Loucy (cell line): Measurements from ENCODE around the gene PHTF1.

Experiments
- CTCF ChIP-seq: fragments of 200-600 bp; sonication (generic); conservative IDR thresholded peaks from 2 replicates; pipeline ENCODE4 v1.5.1; 2014; ENCODE audit warnings: mild to moderate bottlenecking, antibody characterized with exemption, low read length
- EZH2phosphoT487 ChIP-seq: fragments of 200-600 bp; IDR thresholded peaks from 2 replicates; pipeline ENCODE4 v1.6.1; 2018; ENCODE audit warnings: antibody characterized with exemption, mild to moderate bottlenecking, moderate library complexity, borderline replicate concordance

GRCh38 chr1:113681596-113682337, 77.5 kb downstream of the PHTF1 start:
- no peak for TF ChIP-seq CTCF
- no peak for TF ChIP-seq EZH2phosphoT487
